Mononuclear cell (primary cell): ENCODE data around the gene EIF3I. TPM values are rescaled to one million over a fixed set of nuclear protein-coding genes. Genes with fewer than 3 reads are reported as not detected.

ENCODE experiments used
- total RNA-seq: library from RNA; depleted of rRNA; stranded (reverse); fragments of >200 nt; gene quantifications from one replicate; pipeline ENCODE4 v1.2.3, GENCODE V29; 2012

The EIF3I gene
- total RNA-seq, 1 donor: 122 TPM

Other genes starting within 250 kb of the EIF3I start
- gene KHDRBS1, start 208.5 kb upstream of the EIF3I start, total RNA-seq: 54.7 TPM
- 2.9 TPM for gene TMEM39B, start 149.5 kb upstream of the EIF3I start, total RNA-seq
- 46.9 TPM for gene KPNA6, start 114.4 kb upstream of the EIF3I start, total RNA-seq
- gene TXLNA, start 42.7 kb upstream of the EIF3I start, total RNA-seq: 10.5 TPM
- gene CCDC28B, start 21.8 kb upstream of the EIF3I start, total RNA-seq: 3.7 TPM
- gene IQCC, start 16.7 kb upstream of the EIF3I start, total RNA-seq: 0.52 TPM
- not detected for gene DCDC2B, start 13.3 kb upstream of the EIF3I start, total RNA-seq
- gene TMEM234, start 54 bp upstream of the EIF3I start, total RNA-seq: 6.6 TPM
- not detected for gene FAM167B, start 24.8 kb downstream of the EIF3I start, total RNA-seq
- 112 TPM for gene LCK, start 28.9 kb downstream of the EIF3I start, total RNA-seq
- 58.8 TPM for gene HDAC1, start 69.7 kb downstream of the EIF3I start, total RNA-seq
- 39.9 TPM for gene MARCKSL1, start 113.8 kb downstream of the EIF3I start, total RNA-seq
- gene FAM229A, start 140.1 kb downstream of the EIF3I start, total RNA-seq: 11.5 TPM
- gene TSSK3, start 140.1 kb downstream of the EIF3I start, total RNA-seq: not detected
- gene BSDC1, start 172.0 kb downstream of the EIF3I start, total RNA-seq: 134 TPM
- gene ZBTB8B, start 242.7 kb downstream of the EIF3I start, total RNA-seq: not detected